ENCODE data around the gene KIFC3.
"Not testable (repeated sequence)": the region's sequence is repeated elsewhere in the genome, so short reads cannot be mapped to it uniquely, and the experiment has no call there.

Gene KIFC3

DNA sequence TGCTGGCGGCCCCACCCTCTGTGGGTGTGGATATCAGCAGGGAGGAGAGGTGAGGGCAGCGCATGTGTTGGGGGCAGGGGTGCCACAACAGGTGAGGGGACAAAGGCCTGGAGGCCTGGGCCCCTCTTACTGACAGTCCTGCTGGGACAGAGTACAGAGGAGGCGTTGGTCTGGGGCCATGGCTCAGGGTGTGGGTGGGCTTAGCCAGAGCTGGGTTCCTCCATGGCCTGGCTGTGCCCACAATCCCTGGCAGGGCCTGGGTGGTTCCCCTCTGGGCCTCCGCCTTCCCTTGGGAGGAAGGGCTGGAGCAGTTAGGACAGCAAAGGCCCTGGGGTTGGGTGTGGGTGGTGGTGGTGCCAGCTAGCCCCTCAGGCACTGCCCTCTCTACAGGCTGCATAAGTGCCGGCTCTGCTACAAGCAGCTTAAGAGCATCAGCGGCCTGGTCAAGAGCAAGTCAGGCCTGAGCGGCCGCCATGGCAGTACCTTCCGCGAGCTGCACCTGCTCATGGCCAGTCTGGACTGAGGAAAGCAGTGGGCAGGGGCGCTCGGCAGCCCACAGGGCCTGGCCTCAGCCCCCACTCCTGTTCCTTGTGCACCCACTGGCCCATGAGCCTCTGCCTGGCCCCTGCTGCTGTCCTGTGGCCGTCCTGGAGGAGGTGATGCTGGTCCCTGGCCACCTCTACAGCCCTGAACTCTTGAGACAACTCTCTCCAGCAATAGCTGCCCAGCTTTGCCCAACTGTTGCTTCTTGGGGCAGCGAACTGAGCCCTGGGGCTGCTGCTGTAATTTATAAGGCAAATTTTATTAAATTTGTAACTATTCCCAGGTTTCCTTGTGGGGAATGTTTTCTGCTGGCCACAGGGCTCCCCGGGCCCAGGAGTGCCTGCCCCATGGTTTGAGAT lies 45.6 kb downstream of the KIFC3 start:
- in situ Hi-C loops (cut with HindIII; ENCODE audit: low sequenced_read_pairs) = no loop called here

DNA sequence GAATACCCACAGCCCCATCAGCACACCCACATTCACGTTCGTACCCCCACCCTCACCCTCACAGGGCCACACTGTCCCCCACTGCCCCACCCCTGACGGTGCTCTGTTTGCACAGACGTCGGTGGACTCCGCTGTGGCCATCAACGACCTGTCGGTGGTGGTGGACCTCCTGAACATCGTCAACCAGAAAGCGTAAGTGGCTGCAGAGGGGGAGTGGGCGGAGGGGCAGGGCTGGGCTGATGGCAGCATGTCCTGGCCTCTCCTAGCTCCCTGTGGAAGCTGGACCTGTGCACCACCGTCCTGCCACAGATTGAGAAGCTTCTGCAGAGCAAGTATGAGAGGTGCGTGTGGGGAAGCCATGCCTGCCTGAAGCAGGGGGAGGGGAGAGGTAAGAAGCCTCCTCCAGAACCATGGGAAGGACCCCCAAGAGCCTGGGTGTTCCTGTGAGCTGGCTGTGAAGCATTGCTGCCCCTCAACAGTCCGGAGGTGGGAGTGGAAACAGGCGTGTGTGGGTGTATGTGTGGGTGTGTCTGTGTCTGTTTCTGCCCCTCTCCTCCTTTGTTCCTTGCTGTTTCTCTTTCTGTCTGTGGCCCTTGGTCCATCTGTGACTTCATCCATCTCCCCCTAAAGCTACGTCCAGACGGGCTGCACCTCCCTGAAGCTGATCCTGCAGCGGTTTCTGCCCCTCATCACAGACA lies 46.4 kb downstream of the KIFC3 start:
- in situ Hi-C loops (cut with HindIII; ENCODE audit: low sequenced_read_pairs) = no loop called here

DNA sequence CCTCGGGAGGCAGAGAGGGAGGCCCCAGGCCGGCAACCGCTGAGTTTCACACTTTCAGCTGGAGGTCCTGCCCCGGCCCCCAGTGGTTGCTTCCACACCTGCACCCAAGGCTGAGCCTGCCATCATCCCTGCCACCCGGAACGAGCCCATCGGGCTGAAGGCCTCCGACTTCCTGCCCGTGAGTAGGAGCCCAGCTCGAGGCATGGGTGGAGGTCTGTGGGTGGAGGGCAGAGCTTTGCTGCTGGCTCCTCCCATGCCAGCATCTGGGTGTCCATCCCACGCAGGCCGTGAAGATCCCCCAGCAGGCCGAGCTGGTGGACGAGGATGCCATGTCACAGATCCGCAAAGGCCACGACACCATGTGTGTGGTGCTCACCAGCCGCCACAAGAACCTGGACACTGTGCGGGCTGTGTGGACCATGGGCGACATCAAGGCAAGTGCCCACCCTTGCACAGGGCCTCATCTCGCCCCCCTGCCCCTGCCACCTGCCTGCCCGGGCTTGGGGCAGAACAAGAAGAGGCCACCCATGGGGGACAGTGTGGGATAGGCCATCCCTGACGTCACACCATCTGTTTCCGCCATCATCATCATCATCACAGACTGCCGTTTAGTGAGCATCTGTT lies 47.1 kb downstream of the KIFC3 start:
- in situ Hi-C loops (cut with HindIII; ENCODE audit: low sequenced_read_pairs) = no loop called here

- in situ Hi-C loops (cut with HindIII; ENCODE audit: low sequenced_read_pairs) = no loop called here
Observed at GRCh38 chr16:57754354-57755060, 47.8 kb downstream of the KIFC3 start.

DNA sequence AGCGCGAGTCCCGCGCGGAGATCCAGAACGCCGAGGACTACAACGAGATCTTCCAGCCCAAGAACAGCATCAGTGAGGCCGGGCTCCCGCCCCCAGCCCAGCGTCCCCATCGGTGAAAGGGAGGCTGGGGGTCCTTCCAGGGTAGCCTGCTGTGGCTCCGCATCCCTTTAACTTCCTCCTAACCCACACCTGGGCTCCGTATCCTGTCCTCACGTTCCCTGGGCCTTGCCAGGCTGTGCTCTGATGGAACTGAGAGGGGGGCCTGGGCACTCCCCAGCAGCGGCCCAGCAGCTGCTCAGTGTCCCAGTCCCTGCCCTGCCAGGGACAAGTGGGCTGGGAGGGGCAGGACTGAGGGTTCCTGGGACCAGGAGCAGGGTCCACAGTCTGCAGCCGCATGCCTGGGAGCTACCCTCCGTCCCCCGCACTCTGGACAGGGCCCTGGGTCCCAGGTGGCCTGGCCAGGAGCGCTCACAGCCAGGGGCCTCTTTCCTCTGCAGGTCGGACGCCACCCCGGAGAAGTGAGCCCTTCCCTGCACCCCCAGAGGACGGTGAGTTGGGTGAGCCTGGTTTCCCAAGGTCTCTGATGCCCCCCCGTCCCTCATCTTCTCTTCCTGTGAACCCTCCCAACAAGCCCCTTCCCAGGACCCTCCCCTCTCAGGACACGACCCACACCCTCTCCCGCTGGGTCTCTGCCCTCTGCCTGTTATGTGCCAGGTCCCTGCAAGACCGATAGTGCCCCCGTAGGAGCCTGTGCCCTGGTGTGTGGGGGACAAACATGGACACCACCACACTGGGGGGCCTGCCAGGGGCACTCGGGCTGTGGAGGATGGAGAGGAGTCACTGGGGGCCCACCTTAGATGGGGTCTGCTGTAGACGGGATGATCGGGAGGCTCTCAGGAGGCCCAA lies 48.6 kb downstream of the KIFC3 start:
- in situ Hi-C loops (cut with HindIII; ENCODE audit: low sequenced_read_pairs) = no loop called here

GRCh38 chr16:57752581-57753447 lies 49.5 kb downstream of the KIFC3 start:
- in situ Hi-C loops (cut with HindIII; ENCODE audit: low sequenced_read_pairs) = no loop called here

GRCh38 chr16:57752203-57752580 lies 50.1 kb downstream of the KIFC3 start:
- in situ Hi-C loops (cut with HindIII; ENCODE audit: low sequenced_read_pairs) = no loop called here

DNA sequence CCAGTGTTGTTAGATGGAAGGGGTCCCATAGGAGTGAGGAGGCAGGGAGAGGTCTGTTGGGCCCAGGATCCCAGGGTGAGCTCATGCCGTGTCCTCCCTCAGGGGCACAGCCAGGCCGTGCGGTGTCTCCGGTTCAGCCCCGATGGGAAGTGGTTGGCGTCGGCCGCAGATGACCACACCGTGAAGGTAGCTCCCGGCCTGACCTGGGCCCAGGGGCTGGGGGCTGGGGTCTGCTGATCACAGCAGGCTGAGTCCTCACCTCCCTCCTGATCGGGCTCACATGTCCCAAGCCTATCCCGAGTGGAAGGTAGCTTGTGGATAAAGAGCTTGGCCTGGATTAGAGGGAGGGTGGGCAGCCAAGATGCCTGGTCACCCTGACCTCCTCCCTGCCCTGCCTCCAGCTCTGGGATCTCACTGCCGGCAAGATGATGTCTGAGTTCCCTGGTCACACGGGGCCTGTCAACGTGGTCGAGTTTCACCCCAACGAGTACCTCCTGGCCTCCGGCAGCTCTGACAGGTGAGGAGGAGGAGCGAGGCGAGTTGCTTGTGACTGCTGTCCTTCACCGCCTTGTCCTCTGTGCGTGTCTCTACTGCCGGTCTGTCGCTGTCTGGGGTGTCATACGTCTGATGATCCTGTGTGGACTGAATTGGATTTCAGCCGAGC lies 50.6 kb downstream of the KIFC3 start:
- in situ Hi-C loops (cut with HindIII; ENCODE audit: low sequenced_read_pairs) = no loop called here

DNA sequence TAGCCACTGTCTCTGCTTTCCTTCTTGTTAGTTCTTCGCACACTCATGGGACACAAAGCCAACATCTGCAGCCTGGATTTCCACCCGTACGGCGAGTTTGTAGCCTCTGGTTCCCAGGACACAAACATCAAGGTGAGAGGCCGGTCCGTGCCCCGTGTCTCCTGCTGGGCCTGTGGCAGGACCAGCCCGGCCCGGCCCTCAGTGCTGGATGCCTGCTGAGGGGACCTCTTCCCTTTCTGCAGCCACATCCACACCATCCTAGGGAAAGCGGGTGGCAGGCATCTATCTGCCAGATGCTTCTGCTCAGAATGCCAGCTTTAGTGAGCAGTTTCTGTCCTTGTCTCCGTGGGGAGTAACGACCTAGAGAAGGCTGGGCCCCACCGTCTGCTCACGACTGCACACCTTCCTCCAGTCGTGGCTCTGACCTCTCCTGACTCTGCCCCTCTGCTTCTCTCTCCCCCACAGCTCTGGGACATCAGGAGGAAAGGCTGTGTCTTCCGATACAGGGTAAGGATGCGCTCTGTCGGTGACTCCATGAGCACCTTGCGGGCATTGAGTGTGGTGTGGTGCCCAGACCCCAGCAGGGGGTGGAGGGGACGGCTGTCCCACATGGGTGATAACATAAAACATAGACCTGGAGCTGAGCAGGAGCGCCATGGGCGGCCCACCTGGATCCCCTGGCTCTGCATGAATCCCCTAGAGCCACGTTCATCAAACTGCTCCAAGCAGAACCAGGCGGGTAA lies 51.3 kb downstream of the KIFC3 start:
- in situ Hi-C loops (cut with HindIII; ENCODE audit: low sequenced_read_pairs) = no loop called here

GRCh38 chr16:57749856-57750452 lies 52.3 kb downstream of the KIFC3 start:
- in situ Hi-C loops (cut with HindIII; ENCODE audit: low sequenced_read_pairs) = no loop called here

- in situ Hi-C loops (cut with HindIII; ENCODE audit: low sequenced_read_pairs) = no loop called here
Observed at GRCh38 chr16:57749101-57749692, 53.1 kb downstream of the KIFC3 start.

- in situ Hi-C loops (cut with HindIII; ENCODE audit: low sequenced_read_pairs) = no loop called here
Observed at GRCh38 chr16:57748596-57748995, 53.7 kb downstream of the KIFC3 start.

- in situ Hi-C loops (cut with HindIII; ENCODE audit: low sequenced_read_pairs) = no loop called here
Observed at GRCh38 chr16:57747996-57748395, 54.3 kb downstream of the KIFC3 start.

DNA sequence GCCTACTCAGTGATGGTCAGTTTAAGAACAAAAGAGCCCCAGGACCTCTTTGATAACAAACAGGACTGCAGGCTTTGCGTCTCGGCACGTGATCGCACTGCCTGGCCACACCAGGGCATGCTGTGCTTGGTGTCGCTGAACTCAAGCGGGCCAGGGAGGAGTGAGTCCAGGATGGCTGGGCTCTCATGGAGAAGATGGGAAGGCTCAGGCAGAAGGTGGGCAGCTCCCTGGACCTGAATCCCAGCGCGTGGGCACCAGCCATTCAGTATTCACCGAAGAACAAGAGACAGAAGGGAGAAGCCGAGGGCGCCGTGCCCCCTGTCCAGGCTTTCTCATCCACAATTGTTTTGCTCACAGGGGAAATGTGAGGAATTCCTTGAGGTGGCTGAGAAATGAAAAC lies 54.8 kb downstream of the KIFC3 start:
- in situ Hi-C loops (cut with HindIII; ENCODE audit: low sequenced_read_pairs) = no loop called here

DNA sequence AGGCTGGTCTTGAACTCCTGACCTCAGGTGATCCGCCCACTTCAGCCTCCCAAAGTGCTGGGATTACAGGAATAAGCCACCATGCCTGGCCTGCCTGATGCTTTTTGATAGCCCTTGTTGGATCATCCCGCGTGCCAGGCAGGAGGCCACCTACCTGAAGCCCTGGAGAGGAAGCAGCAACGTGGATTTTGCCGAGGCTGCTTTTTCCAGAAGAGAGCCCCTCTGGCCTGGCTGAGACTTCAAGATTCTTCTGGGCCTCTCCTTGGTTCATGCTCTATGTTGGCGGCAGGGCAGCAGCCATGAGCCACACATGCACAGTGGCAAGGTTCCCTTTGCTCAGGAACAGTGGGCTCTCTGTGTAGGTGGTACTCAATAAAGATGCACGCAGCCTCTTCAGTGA lies 55.2 kb downstream of the KIFC3 start:
- in situ Hi-C loops (cut with HindIII; ENCODE audit: low sequenced_read_pairs) = no loop called here

DNA sequence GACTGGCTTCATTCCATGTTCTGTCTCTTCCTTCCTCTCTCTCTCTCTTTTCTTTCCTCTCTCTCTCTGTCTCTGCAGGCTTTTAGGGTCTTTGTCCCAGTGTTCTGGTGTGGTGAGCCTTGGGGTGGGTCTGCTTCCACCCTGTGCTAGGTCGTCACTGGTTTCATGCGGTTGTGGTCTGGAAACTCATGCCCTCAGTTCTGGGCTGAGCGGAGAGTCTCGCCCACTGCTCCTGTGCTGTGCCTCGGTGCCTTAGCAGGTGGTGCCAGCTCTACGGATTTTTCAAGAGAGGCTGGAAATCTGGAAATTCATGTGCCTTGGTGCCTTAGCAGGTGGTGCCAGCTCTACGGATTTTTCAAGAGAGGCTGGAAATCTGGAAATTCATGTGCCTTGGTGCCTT lies 56.0 kb downstream of the KIFC3 start:
- in situ Hi-C loops (cut with HindIII; ENCODE audit: low sequenced_read_pairs) = not testable (repeated sequence)

GRCh38 chr16:57745768-57746167 lies 56.5 kb downstream of the KIFC3 start:
- in situ Hi-C loops (cut with HindIII; ENCODE audit: low sequenced_read_pairs) = no loop called here

GRCh38 chr16:57744642-57744903 lies 57.7 kb downstream of the KIFC3 start:
- in situ Hi-C loops (cut with HindIII; ENCODE audit: low sequenced_read_pairs) = no loop called here
